Esophagus muscularis mucosa (tissue), 4 donors: ENCODE data around the gene MT1F. TPM values are rescaled to one million over a fixed set of nuclear protein-coding genes. Genes with fewer than 3 reads are reported as not detected.

Source experiments
- DNase-seq: peaks from one replicate; pipeline ENCODE4 v3.0.0-alpha.2; 2017; ENCODE audit errors: extremely low spot score
- H3K27ac ChIP-seq, 4 donors: fragments of 200-600 bp; sonication (generic); replicated peaks in 1 of 4; 1 replicate in 3 of 4; 2 replicates in 1 of 4; pipeline ENCODE4 v1.5.1; 2016 to 2019; ENCODE audit warnings: mild to moderate bottlenecking in 1 of 4
- H3K27me3 ChIP-seq, 4 donors: fragments of 200-600 bp; sonication (generic); one replicate each; pipeline versions ENCODE4 v1.5.1 to v1.6.0; 2016 to 2019
- H3K36me3 ChIP-seq, 4 donors: fragments of 200-600 bp; sonication (generic); one replicate each; pipeline ENCODE4 v1.5.1; 2016 to 2019
- H3K4me1 ChIP-seq, 4 donors: fragments of 200-600 bp; sonication (generic); one replicate each; pipeline ENCODE4 v1.5.1; 2016 to 2019
- H3K4me3 ChIP-seq, 4 donors: fragments of 200-600 bp; sonication (generic); 1 replicate in 2 of 4; 2 replicates in 2 of 4; pipeline ENCODE4 v1.5.1; 2016 to 2019; ENCODE audit warnings: mild to moderate bottlenecking in 4 of 4, moderate library complexity in 1 of 4
- H3K9me3 ChIP-seq, 4 donors: fragments of 200-600 bp; sonication (generic); 1 replicate in 3 of 4; 2 replicates in 1 of 4; pipeline ENCODE4 v1.5.1; 2016 to 2019
- EP300 ChIP-seq: sonication (generic); formaldehyde crosslinking; IDR thresholded peaks from one replicate; pipeline ENCODE4 v1.6.1; 2017; ENCODE audit warnings: antibody characterized with exemption
- POLR2A ChIP-seq: fragments of 450-650 bp; IDR thresholded peaks from one replicate; pipeline ENCODE4 v1.6.1; 2017; ENCODE audit warnings: antibody characterized with exemption, moderate library complexity, mild to moderate bottlenecking, low read depth
- POLR2AphosphoS5 ChIP-seq, 2 donors: sonication (generic); formaldehyde crosslinking; IDR thresholded peaks; one replicate each; pipeline ENCODE4 v1.6.1; 2017; ENCODE audit warnings: antibody characterized with exemption in 2 of 2
- WGBS: methylation state at CpG from one replicate; pipeline ENCODE4 v1.1.5; 2018; 5-methylcytosine and 5-hydroxymethylcytosine counted together
- intact Hi-C: fragments of 100-400 bp; cut with DNase I; formaldehyde crosslinking; loops from one replicate; pipeline ENCODE4 v1.15.1; 2023
- total RNA-seq, 4 donors: library from RNA; depleted of rRNA; stranded (reverse); fragments of >200 nt; gene quantifications; one replicate each; pipeline versions ENCODE4 v1.1.0 to v1.2.1, GENCODE V29; 2016
- TF ChIP-seq, protein P1 (sequence below), 3 experiments: fragments of 200-600 bp in 2 of 3; fragments of 450-650 bp in 1 of 3; sonication (generic) in 2 of 3; IDR thresholded peaks; one replicate each; pipeline ENCODE4 v1.5.1; 2017 to 2019; ENCODE audit warnings: antibody characterized with exemption in 3 of 3, mild to moderate bottlenecking in 2 of 3, moderate library complexity in 1 of 3

Gene MT1F
- total RNA-seq, 4 donors from 2014 or later: 2.1 to 7.1 (median 5.0) TPM

DNA sequence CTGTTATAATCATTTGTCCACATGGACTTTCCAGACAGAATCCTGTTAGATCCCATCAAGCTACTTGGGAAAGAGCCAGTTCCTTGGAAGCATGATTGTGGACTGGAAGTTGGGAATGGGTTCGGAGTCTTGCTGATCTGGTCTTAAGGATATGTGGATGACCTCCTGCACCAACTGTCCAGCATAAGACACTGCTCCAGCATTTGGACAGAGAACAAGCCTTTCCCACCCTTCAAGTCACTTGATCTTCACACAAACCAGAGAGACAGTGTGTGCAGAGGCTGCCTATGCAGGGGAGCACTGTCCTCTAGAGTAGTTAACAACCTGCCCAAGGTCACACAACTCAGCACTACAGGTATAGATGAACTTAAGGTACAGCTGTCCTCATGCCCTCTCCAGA lies 11.9 kb upstream of the MT1F start:
- Histone ChIP-seq H3K27ac (no peak overlapping the region), H3K36me3 (no peaks in the 10 kb centered on the region), H3K9me3 (no peaks in the 10 kb centered on the region), H3K4me1 (peaks cover 0 to 20% (median 14%) of the 10 kb centered on the region in 4 donors), H3K27me3 (peaks cover 0 to 88% (median 5%) of the 10 kb centered on the region in 4 donors), H3K4me3 (no peak overlapping the region)
- WGBS: 10% methylated on average over 1 of the region's 1 CpG
- intact Hi-C loops: no loop called here
- DNase-seq: no peak
- no peak for TF ChIP-seq POLR2AphosphoS5 (IDR thresholded peaks at IDR 0.05)

DNA sequence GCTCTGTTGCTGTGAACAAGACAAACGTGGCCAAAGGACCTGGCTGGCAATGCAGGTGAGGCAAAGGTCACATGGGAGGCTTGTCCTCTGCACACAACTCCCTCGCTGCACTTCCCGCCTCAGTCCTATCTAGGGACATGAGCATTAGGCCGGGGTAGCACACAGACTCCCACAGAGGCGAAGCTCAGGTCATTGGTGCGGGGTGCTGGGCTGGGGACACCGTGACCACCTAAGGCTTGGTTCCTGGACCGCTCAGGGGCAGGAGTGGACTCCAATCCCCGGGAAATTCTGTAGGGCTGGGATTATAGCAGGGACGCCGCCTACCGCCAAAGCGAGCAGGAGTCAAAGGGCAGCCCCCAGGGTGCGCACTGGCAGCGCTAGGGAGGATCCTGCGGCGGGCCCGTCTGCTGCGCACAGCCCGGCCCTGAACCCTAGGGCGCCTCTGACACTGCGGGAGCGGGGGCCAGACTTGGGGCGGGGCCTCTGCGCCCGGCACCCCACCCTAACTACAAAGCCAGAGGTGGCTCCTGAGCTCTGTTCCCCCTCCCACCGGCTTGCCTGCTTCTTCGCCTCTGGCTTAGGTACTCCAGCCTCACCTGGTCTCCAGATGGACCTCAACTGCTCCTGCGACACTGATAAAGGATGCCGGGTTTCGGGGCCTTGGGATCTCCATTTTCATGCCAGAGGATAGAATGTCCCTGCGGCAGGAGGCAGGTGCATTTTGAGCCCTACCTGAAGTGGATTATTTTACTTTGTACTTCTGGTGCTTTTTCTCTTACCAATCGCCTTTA lies 9.9 kb upstream of the MT1F start:
- H3K4me1 ChIP-seq: peaks cover 0 to 15% (median 12%) of the 10 kb centered on the region in 4 donors
- H3K4me3 ChIP-seq: no peak overlapping the region
- TF ChIP-seq POLR2AphosphoS5 (IDR thresholded peaks at IDR 0.05) (no peak), EP300 (no peak), POLR2A (no peak)
- TF ChIP-seq, protein P1, sequence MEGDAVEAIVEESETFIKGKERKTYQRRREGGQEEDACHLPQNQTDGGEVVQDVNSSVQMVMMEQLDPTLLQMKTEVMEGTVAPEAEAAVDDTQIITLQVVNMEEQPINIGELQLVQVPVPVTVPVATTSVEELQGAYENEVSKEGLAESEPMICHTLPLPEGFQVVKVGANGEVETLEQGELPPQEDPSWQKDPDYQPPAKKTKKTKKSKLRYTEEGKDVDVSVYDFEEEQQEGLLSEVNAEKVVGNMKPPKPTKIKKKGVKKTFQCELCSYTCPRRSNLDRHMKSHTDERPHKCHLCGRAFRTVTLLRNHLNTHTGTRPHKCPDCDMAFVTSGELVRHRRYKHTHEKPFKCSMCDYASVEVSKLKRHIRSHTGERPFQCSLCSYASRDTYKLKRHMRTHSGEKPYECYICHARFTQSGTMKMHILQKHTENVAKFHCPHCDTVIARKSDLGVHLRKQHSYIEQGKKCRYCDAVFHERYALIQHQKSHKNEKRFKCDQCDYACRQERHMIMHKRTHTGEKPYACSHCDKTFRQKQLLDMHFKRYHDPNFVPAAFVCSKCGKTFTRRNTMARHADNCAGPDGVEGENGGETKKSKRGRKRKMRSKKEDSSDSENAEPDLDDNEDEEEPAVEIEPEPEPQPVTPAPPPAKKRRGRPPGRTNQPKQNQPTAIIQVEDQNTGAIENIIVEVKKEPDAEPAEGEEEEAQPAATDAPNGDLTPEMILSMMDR (IDR thresholded peaks at IDR 0.05): no peak
- H3K9me3 ChIP-seq: no peaks in the 10 kb centered on the region
- no peaks in the 10 kb centered on the region for H3K36me3 ChIP-seq
- H3K27me3 ChIP-seq: peaks cover 0 to 81% (median 5%) of the 10 kb centered on the region in 4 donors
- WGBS: 47% methylated on average over 10 of the region's 33 CpGs
- no peak overlapping the region for H3K27ac ChIP-seq
- DNase-seq: no peak
- intact Hi-C loops: no loop called here

DNA sequence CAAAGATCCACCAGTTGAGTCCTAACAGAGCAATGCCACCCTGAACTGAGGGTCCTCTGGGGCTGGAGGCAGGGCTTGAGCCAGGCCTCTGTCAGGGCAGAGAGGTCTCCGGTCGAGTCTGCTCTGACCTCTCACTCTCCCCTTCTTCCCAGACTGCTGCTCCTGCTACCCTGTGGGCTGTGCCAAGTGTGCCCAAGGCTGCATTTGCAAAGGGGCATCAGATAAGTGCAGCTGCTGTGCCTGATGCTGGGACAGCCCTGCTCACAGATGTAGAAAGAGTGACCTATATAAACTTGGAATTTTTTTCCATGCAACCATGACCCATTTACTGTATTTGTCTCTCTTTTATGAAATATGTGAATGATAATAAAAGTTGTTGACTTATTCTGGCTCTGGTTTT lies 8.5 kb upstream of the MT1F start:
- Histone ChIP-seq H3K4me3 (no peak overlapping the region), H3K27ac (no peak overlapping the region), H3K36me3 (no peaks in the 10 kb centered on the region), H3K4me1 (peaks cover 0 to under 1% (median 0%) of the 10 kb centered on the region in 4 donors), H3K9me3 (no peaks in the 10 kb centered on the region), H3K27me3 (peaks cover 0 to 67% (median 5%) of the 10 kb centered on the region in 4 donors)
- WGBS: 100% methylated on average over 2 of the region's 2 CpGs
- no peak for DNase-seq
- intact Hi-C loops: no loop called here
- TF ChIP-seq, protein P1 (IDR thresholded peaks at IDR 0.05): no peak
- TF ChIP-seq POLR2AphosphoS5 (IDR thresholded peaks at IDR 0.05) (no peak), POLR2A (no peak), EP300 (no peak)

DNA sequence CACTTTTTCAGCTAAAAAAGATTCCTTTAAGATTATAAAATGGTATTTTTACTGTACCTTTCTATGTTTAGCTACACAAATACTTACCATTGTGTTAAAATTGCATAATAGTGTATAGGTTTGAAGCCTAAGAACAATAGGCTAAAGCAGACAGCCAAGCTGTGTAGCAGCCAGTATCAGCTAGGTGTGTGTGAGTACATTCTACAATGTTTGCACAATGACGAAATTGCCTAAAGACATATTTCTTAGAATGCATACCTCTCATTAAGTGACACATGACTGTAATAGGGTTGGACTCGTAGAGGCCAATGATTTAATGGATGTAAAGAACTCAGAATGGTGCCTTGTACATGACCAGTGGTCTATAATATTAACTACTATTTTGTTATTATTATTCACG lies 7.9 kb upstream of the MT1F start:
- intact Hi-C loops: no loop called here
- Histone ChIP-seq H3K27ac (no peak overlapping the region), H3K36me3 (no peaks in the 10 kb centered on the region), H3K9me3 (no peaks in the 10 kb centered on the region), H3K4me3 (no peak overlapping the region), H3K27me3 (peaks cover 0 to 62% (median 5%) of the 10 kb centered on the region in 4 donors), H3K4me1 (no peaks in the 10 kb centered on the region)
- DNase-seq: no peak
- TF ChIP-seq, protein P1 (IDR thresholded peaks at IDR 0.05): no peak
- TF ChIP-seq EP300 (no peak), POLR2AphosphoS5 (IDR thresholded peaks at IDR 0.05) (no peak), POLR2A (no peak)
- WGBS: 79% methylated on average over 3 of the region's 3 CpGs

DNA sequence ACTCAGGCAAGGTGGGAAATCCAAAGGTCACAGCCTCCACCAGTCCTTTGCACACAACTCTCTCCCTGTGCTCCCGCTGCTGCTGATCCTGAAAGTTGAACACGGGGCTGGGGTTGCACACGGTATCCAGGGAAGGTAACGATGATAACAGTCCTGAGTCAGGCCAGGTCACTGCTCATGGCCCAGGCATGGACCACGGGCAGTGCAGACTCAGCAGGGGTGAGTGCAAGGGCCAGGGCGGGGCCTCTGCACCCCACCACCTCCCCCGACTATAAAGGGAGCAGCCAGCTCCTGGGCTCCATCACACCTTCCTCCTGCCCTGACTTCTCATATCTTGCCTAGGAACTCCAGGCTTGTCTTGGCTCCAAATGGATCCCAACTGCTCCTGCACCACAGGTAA lies 6.2 kb upstream of the MT1F start, which contains the start of gene MT1B:
TSS of gene MT1B (plus strand) at position 301 of the 400 bp plus-strand sequence. CDS start at position 369, 68 bp downstream.
- Histone ChIP-seq H3K27me3 (peaks cover 0 to 44% (median 5%) of the 10 kb centered on the region in 4 donors), H3K4me1 (no peaks in the 10 kb centered on the region), H3K27ac (no peak within 1 kb of the TSS), H3K4me3 (no peak within 1 kb of the TSS), H3K36me3 (no peaks in the 10 kb centered on the region), H3K9me3 (no peaks in the 10 kb centered on the region)
- DNase-seq: no peak
- intact Hi-C loops: no loop called here
- 100% methylated on average over 1 of the region's 7 CpGs for WGBS
- no peak for TF ChIP-seq EP300
- TF ChIP-seq POLR2A: no peak
- TF ChIP-seq POLR2AphosphoS5 (IDR thresholded peaks at IDR 0.05): no peak
- TF ChIP-seq, protein P1 (IDR thresholded peaks at IDR 0.05): no peak
